Left renal pelvis (tissue), 4 donors: ENCODE data around the gene ALKBH5. TPM values are rescaled to one million over a fixed set of nuclear protein-coding genes. Genes with fewer than 3 reads are reported as not detected.

ENCODE experiments used
- DNase-seq, 4 donors: peaks; one replicate each; pipeline ENCODE4 v3.0.0-alpha.2; 2013; ENCODE audit warnings: low read depth in 4 of 4, low spot score in 3 of 4
- polyA plus RNA-seq, 4 donors: library from polyadenylated mRNA; unstranded; fragments of 120-200 nt; gene quantifications; one replicate each; pipeline ENCODE4 v1.2.1, GENCODE V29; 2013; ENCODE audit not compliant: insufficient read length in 4 of 4

Gene ALKBH5
- polyA plus RNA-seq, 4 donors, result 58.8 to 70.6 (median 67.5) TPM

GRCh38 chr17:18184143-18185031 lies 759 bp downstream of the ALKBH5 start:
- DNase-seq, result no peak

GRCh38 chr17:18185391-18185790 lies 1.8 kb downstream of the ALKBH5 start:
- DNase-seq, result no peak

- DNase-seq, result no peak
These were observed 2.4 kb downstream of the ALKBH5 start for GRCh38 chr17:18185832-18186626.

- DNase-seq, result no peak
These were observed 3.0 kb downstream of the ALKBH5 start for GRCh38 chr17:18186627-18186982.

- no peak for DNase-seq
These were observed 3.6 kb downstream of the ALKBH5 start for GRCh38 chr17:18187226-18187625.

GRCh38 chr17:18187821-18188761 lies 4.5 kb downstream of the ALKBH5 start:
- DNase-seq, result no peak

GRCh38 chr17:18190628-18191235 lies 7.1 kb downstream of the ALKBH5 start:
- DNase-seq, result no peak

- DNase-seq, result no peak
These were observed 7.6 kb downstream of the ALKBH5 start for GRCh38 chr17:18191236-18191667.

GRCh38 chr17:18191967-18192366 lies 8.3 kb downstream of the ALKBH5 start:
- DNase-seq, result no peak

GRCh38 chr17:18194394-18194793 lies 10.8 kb downstream of the ALKBH5 start:
- DNase-seq, result no peak

- DNase-seq, result no peak
These were observed 11.2 kb downstream of the ALKBH5 start for GRCh38 chr17:18194804-18195203.

- DNase-seq, result no peak
These were observed 11.6 kb downstream of the ALKBH5 start for GRCh38 chr17:18195246-18195645.

GRCh38 chr17:18197535-18198194 lies 14.0 kb downstream of the ALKBH5 start:
- no peak for DNase-seq

- no peak for DNase-seq
These were observed 14.9 kb downstream of the ALKBH5 start for GRCh38 chr17:18198530-18198929.

- DNase-seq, result no peak
These were observed 17.5 kb downstream of the ALKBH5 start for GRCh38 chr17:18201108-18201507.

GRCh38 chr17:18203308-18203707 lies 19.7 kb downstream of the ALKBH5 start:
- no peak for DNase-seq

- DNase-seq, result no peak
These were observed 22.2 kb downstream of the ALKBH5 start for GRCh38 chr17:18205861-18206260.

GRCh38 chr17:18206962-18207361 lies 23.3 kb downstream of the ALKBH5 start:
- no peak for DNase-seq

GRCh38 chr17:18208092-18208491 lies 24.5 kb downstream of the ALKBH5 start:
- no peak for DNase-seq
